Mesenchymal stem cell (in vitro differentiated cells and primary cell): ENCODE measurements around the gene TCF25.
"Not testable (repeated sequence)": the region's sequence is repeated elsewhere in the genome, so short reads cannot be mapped to it uniquely, and the experiment has no call there.

Source experiments
- DNase-seq: peaks from one replicate; pipeline ENCODE4 v3.0.0-alpha.2; 2013
- H2AFZ ChIP-seq: one replicate; pipeline ENCODE4 v1.6.1; 2013; ENCODE audit warnings: low read depth, mild to moderate bottlenecking, control low read depth, inconsistent platforms, low read length, moderate library complexity
- H2AK5ac ChIP-seq: 2 replicates; pipeline ENCODE4 v1.6.1; 2013; ENCODE audit warnings: low read length, moderate library complexity, mild to moderate bottlenecking, inconsistent platforms; ENCODE audit not compliant: severe bottlenecking
- H2BK120ac ChIP-seq: one replicate; pipeline ENCODE4 v1.6.1; 2013; ENCODE audit warnings: low read depth, mild to moderate bottlenecking, inconsistent platforms, low read length, moderate library complexity
- H2BK12ac ChIP-seq, 2 experiments: one replicate each; pipeline ENCODE4 v1.6.1; 2013; ENCODE audit warnings: inconsistent platforms in 2 of 2, low read length in 2 of 2, mild to moderate bottlenecking in 2 of 2, moderate library complexity in 2 of 2, control low read depth in 1 of 2
- H2BK15ac ChIP-seq: one replicate; pipeline ENCODE4 v1.6.1; 2013; ENCODE audit warnings: mild to moderate bottlenecking, low read depth, inconsistent platforms; ENCODE audit not compliant: poor library complexity, severe bottlenecking
- H2BK5ac ChIP-seq: 2 replicates; pipeline ENCODE4 v1.6.1; 2013; ENCODE audit warnings: low read depth, mild to moderate bottlenecking, low read length, control low read depth, inconsistent platforms; ENCODE audit not compliant: poor library complexity, severe bottlenecking
- H3K14ac ChIP-seq, 2 experiments: one replicate each; pipeline ENCODE4 v1.6.1; 2013; ENCODE audit warnings: inconsistent platforms in 2 of 2, low read length in 2 of 2, control low read depth in 1 of 2, mild to moderate bottlenecking in 1 of 2, moderate library complexity in 1 of 2
- H3K18ac ChIP-seq, 2 experiments: one replicate each; pipeline ENCODE4 v1.6.1; 2013; ENCODE audit warnings: inconsistent platforms in 2 of 2, low read length in 2 of 2, control low read depth in 1 of 2, low read depth in 1 of 2, mild to moderate bottlenecking in 1 of 2
- H3K23ac ChIP-seq, 2 experiments: one replicate each; pipeline ENCODE4 v1.6.1; 2013; ENCODE audit warnings: inconsistent platforms in 2 of 2, low read length in 2 of 2, mild to moderate bottlenecking in 2 of 2, moderate library complexity in 2 of 2, control low read depth in 1 of 2
- H3K27ac ChIP-seq: 2 replicates; pipeline ENCODE4 v1.5.1; 2013; ENCODE audit warnings: mild to moderate bottlenecking, moderate library complexity, low read length, control low read depth, inconsistent platforms; ENCODE audit not compliant: poor library complexity, severe bottlenecking
- H3K27me3 ChIP-seq, 2 experiments: 2 replicates each; pipeline versions ENCODE4 v1.6.1 to v1.7.0; 2013; ENCODE audit warnings: low read length in 2 of 2, mild to moderate bottlenecking in 2 of 2, moderate library complexity in 2 of 2, control low read depth in 1 of 2, inconsistent platforms in 1 of 2; ENCODE audit not compliant: control insufficient read depth in 1 of 2, insufficient read depth in 1 of 2
- H3K36me3 ChIP-seq, 2 experiments: 2 replicates each; pipeline versions ENCODE4 v1.6.1 to v1.7.0; 2013; ENCODE audit warnings: low read length in 2 of 2, control low read depth in 1 of 2, inconsistent platforms in 1 of 2, low read depth in 1 of 2, mild to moderate bottlenecking in 1 of 2; ENCODE audit not compliant: insufficient read depth in 2 of 2, control insufficient read depth in 1 of 2
- H3K4ac ChIP-seq, 2 experiments: one replicate each; pipeline ENCODE4 v1.6.1; 2013; ENCODE audit warnings: inconsistent platforms in 2 of 2, low read length in 2 of 2, mild to moderate bottlenecking in 2 of 2, moderate library complexity in 2 of 2, control low read depth in 1 of 2, low read depth in 1 of 2
- H3K4me1 ChIP-seq: 2 replicates; pipeline ENCODE4 v1.6.1; 2013; ENCODE audit warnings: low read depth, low read length, control low read depth; ENCODE audit not compliant: control insufficient read depth, insufficient read depth
- H3K4me2 ChIP-seq: 2 replicates; pipeline ENCODE4 v1.6.1; 2013; ENCODE audit warnings: low read length, mild to moderate bottlenecking, inconsistent platforms; ENCODE audit not compliant: poor library complexity, severe bottlenecking
- H3K4me3 ChIP-seq, 2 experiments: 2 replicates each; pipeline versions ENCODE4 v1.5.1 to v1.7.0; 2013; ENCODE audit warnings: low read length in 2 of 2, mild to moderate bottlenecking in 2 of 2, control low read depth in 1 of 2, low read depth in 1 of 2; ENCODE audit not compliant: insufficient read depth in 1 of 2
- H3K79me1 ChIP-seq: replicated peaks from 2 replicates; pipeline ENCODE4 v1.6.1; 2013; ENCODE audit warnings: mild to moderate bottlenecking, control low read depth, low read length, inconsistent platforms; ENCODE audit not compliant: poor library complexity, severe bottlenecking
- H3K9ac ChIP-seq: 2 replicates; pipeline ENCODE4 v1.7.0; 2013; ENCODE audit warnings: mild to moderate bottlenecking, low read length, moderate library complexity
- H3K9me3 ChIP-seq: 2 replicates; pipeline ENCODE4 v1.7.0; 2013; ENCODE audit warnings: mild to moderate bottlenecking, low read length; ENCODE audit not compliant: control insufficient read depth
- H4K8ac ChIP-seq: one replicate; pipeline ENCODE4 v1.6.1; 2013; ENCODE audit warnings: inconsistent platforms, mild to moderate bottlenecking, low read length, moderate library complexity
- H4K91ac ChIP-seq: one replicate; pipeline ENCODE4 v1.6.1; 2013; ENCODE audit warnings: mild to moderate bottlenecking, low read length, inconsistent platforms
- WGBS: methylation state at CpG from one replicate; pipeline ENCODE4 v1.1.7; 2013; ENCODE audit warnings: mixed read lengths; 5-methylcytosine and 5-hydroxymethylcytosine counted together

TCF25 gene

DNA sequence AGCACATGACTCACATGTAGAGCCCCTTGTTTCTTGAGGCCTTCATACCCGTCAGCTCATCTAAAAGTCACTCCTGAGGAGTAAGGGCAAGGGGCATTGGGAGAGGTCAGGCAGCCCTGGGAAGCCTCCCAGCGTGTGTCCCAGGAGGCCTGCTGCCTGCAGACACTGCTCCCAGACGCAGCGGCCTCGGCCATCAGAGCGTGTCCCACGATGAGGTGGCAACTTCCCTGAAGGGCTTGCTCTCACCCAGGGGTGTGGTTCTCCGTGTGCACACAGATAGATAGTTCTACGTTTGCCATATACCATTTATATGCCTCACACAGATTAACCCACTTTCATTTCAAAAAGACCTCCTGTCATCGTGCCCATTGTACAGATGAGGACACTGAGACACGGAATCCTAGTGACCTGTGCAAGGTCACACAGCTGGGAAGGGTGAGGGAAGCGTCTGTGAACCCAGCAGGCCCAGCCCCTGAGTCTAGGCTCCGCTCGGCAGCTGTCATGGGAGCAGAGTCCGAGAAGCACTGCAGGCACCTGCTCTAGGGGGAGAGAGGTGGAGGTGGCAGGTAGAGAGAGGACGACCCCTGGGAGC lies 58.0 kb downstream of the TCF25 start:
- Histone ChIP-seq H3K27ac (no peak overlapping the region), H3K36me3 (peaks cover 71 to 80% of the 10 kb centered on the region in 2 experiments), H3K79me1 (peaks cover 25% of the 10 kb centered on the region), H3K9ac (no peak overlapping the region), H3K4me1 (peaks cover 7% of the 10 kb centered on the region), H4K8ac (no peak overlapping the region), H3K4me2 (no peak overlapping the region), H2BK12ac (no peak overlapping the region), H4K91ac (no peak overlapping the region), H2BK15ac (no peak overlapping the region), H3K4ac (no peak overlapping the region), H3K23ac (no peak overlapping the region), H2BK5ac (no peak overlapping the region), H3K4me3 (no peak overlapping the region), H2AK5ac (no peak overlapping the region), H3K14ac (no peak overlapping the region), H2BK120ac (no peak overlapping the region), H2AFZ (no peak overlapping the region), H3K9me3 (no peaks in the 10 kb centered on the region), H3K18ac (no peak overlapping the region), H3K27me3 (no peaks in the 10 kb centered on the region)
- WGBS, result 93% methylated on average over 16 of the region's 16 CpGs
- no peak for DNase-seq

DNA sequence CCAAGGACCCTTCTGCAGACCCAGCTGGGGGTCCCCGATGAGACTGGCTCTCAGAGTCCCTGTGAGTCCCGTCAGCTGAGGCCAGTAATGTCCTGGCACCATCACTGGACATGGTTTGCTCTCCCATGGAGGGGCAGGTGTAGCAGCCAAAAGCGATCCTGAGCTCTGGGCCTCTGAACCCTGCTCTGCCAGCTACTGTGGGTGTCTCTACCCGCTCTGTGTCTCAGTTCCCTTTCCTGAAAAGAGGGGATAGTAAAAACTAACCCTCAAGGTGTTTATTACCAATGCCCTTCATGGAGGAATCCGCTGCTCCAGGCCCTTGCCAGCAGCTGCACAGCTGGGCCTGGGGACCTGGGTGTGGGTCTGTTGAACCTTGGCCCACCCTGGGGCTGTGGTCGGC lies 58.6 kb downstream of the TCF25 start:
- Histone ChIP-seq H4K8ac (no peak overlapping the region), H3K27me3 (no peaks in the 10 kb centered on the region), H2BK12ac (no peak overlapping the region), H4K91ac (no peak overlapping the region), H3K9ac (no peak overlapping the region), H3K18ac (no peak overlapping the region), H2AFZ (no peak overlapping the region), H3K4me1 (peaks cover 5% of the 10 kb centered on the region), H3K4me3 (no peak overlapping the region), H3K4ac (no peak overlapping the region), H2BK15ac (no peak overlapping the region), H3K23ac (no peak overlapping the region), H3K27ac (no peak overlapping the region), H3K36me3 (peaks cover 76 to 86% of the 10 kb centered on the region in 2 experiments), H3K14ac (no peak overlapping the region), H3K4me2 (no peak overlapping the region), H3K9me3 (no peaks in the 10 kb centered on the region), H3K79me1 (peaks cover 24% of the 10 kb centered on the region), H2AK5ac (no peak overlapping the region), H2BK5ac (no peak overlapping the region), H2BK120ac (no peak overlapping the region)
- DNase-seq, result no peak
- 98% methylated on average over 5 of the region's 6 CpGs for WGBS

DNA sequence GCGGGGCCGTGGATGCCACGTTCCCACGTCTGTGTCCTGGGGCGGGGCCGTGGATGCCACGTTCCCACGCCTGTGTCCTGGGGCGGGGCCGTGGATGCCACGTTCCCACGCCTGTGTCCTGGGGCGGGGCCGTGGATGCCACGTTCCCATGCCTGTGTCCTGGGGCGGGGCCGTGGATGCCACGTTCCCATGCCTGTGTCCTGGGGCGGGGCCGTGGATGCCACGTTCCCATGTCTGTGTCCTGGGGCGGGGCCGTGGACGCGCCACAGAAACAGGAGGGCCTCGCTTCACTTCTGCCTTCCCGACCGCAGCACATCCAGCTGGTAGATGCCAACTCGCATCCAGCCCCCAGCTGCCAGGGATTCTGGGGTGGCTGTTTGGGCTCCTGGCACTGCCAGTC lies 60.6 kb downstream of the TCF25 start:
- H2AK5ac ChIP-seq, H3K9ac ChIP-seq, H3K14ac ChIP-seq, H4K91ac ChIP-seq, H4K8ac ChIP-seq, H3K4ac ChIP-seq, H3K23ac ChIP-seq, H3K4me1 ChIP-seq, H2BK5ac ChIP-seq, H2BK15ac ChIP-seq, H2AFZ ChIP-seq, H3K9me3 ChIP-seq, H3K4me2 ChIP-seq, H2BK12ac ChIP-seq, H3K27ac ChIP-seq, H2BK120ac ChIP-seq, H3K27me3 ChIP-seq, H3K4me3 ChIP-seq, DNase-seq, H3K18ac ChIP-seq: not testable (repeated sequence)
- Histone ChIP-seq H3K79me1 (peaks cover 22% of the 10 kb centered on the region), H3K36me3 (peaks cover 75 to 81% of the 10 kb centered on the region in 2 experiments)
- WGBS, result 99% methylated on average over 24 of the region's 29 CpGs

DNA sequence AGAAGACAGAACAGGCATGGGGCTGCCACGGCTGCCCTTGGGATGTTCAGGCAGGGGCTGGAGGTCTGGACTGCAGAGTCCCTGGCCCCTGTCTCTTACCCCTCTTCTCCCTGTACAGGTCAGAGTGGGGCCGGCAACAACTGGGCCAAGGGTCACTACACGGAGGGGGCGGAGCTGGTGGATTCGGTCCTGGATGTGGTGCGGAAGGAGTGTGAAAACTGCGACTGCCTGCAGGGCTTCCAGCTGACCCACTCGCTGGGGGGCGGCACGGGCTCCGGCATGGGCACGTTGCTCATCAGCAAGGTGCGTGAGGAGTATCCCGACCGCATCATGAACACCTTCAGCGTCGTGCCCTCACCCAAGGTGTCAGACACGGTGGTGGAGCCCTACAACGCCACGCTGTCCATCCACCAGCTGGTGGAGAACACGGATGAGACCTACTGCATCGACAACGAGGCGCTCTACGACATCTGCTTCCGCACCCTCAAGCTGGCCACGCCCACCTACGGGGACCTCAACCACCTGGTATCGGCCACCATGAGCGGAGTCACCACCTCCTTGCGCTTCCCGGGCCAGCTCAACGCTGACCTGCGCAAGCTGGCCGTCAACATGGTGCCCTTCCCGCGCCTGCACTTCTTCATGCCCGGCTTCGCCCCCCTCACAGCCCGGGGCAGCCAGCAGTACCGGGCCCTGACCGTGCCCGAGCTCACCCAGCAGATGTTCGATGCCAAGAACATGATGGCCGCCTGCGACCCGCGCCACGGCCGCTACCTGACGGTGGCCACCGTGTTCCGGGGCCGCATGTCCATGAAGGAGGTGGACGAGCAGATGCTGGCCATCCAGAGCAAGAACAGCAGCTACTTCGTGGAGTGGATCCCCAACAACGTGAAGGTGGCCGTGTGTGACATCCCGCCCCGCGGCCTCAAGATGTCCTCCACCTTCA lies 61.5 kb downstream of the TCF25 start:
- Histone ChIP-seq H4K8ac (peak overlapping the region; percentile 32), H3K9ac (no peak overlapping the region), H3K23ac (no peak overlapping the region), H3K27ac (no peak overlapping the region), H3K4me2 (no peak overlapping the region), H2AK5ac (no peak overlapping the region), H2BK120ac (no peak overlapping the region), H2BK15ac (no peak overlapping the region), H3K18ac (no peak overlapping the region), H3K14ac (no peak overlapping the region), H3K4ac (no peak overlapping the region), H3K36me3 (peaks cover 68 to 72% of the 10 kb centered on the region in 2 experiments), H3K27me3 (no peaks in the 10 kb centered on the region), H2AFZ (no peak overlapping the region), H3K79me1 (peaks cover 19% of the 10 kb centered on the region), H3K4me3 (no peak overlapping the region), H3K9me3 (no peaks in the 10 kb centered on the region), H2BK5ac (no peak overlapping the region), H3K4me1 (peaks cover 4% of the 10 kb centered on the region), H2BK12ac (no peak overlapping the region), H4K91ac (no peak overlapping the region)
- DNase-seq, result no peak
- 97% methylated on average over 61 of the region's 61 CpGs for WGBS
